HG03196 (cell line): ENCODE data around the gene NFIC.
"Not testable (repeated sequence)": the region's sequence is repeated elsewhere in the genome, so short reads cannot be mapped to it uniquely, and the experiment has no call there.

ENCODE experiments used
- ATAC-seq: cut with Tn5 transposase; IDR thresholded peaks from one replicate; pipeline ENCODE4 v1.9.1; 2021; ENCODE audit not compliant: unreplicated experiment

Gene NFIC

GRCh38 chr19:3415695-3416094 is 49.3 kb downstream of the NFIC start:
- no peak for ATAC-seq

GRCh38 chr19:3420244-3420755 is 53.9 kb downstream of the NFIC start:
- no peak for ATAC-seq

- ATAC-seq = no peak
Measured at GRCh38 chr19:3420909-3421619, 54.7 kb downstream of the NFIC start.

- ATAC-seq = not testable (repeated sequence)
Measured at GRCh38 chr19:3421656-3422055, 55.3 kb downstream of the NFIC start.

- ATAC-seq = no peak
Measured at GRCh38 chr19:3423183-3423829, 56.9 kb downstream of the NFIC start.

GRCh38 chr19:3426433-3426832 is 60.0 kb downstream of the NFIC start:
- ATAC-seq = no peak

GRCh38 chr19:3430366-3430680 is 63.9 kb downstream of the NFIC start:
- ATAC-seq = not testable (repeated sequence)

GRCh38 chr19:3431760-3432397 is 65.5 kb downstream of the NFIC start:
- ATAC-seq = no peak

- ATAC-seq = no peak
Measured at GRCh38 chr19:3433313-3433712, 66.9 kb downstream of the NFIC start.

GRCh38 chr19:3433805-3434540 is 67.6 kb downstream of the NFIC start:
- ATAC-seq = no peak

GRCh38 chr19:3434630-3435553 is 68.5 kb downstream of the NFIC start:
- ATAC-seq = peak; percentile 87

- ATAC-seq = no peak
Measured at GRCh38 chr19:3440082-3440481, 73.7 kb downstream of the NFIC start.

GRCh38 chr19:3441089-3441985 is 75.0 kb downstream of the NFIC start:
- ATAC-seq = no peak

- ATAC-seq = no peak
Measured at GRCh38 chr19:3441986-3442329, 75.6 kb downstream of the NFIC start.

- no peak for ATAC-seq
Measured at GRCh38 chr19:3442487-3443071, 76.2 kb downstream of the NFIC start.

GRCh38 chr19:3443840-3444694 is 77.7 kb downstream of the NFIC start:
- no peak for ATAC-seq

- ATAC-seq = no peak
Measured at GRCh38 chr19:3444695-3445234, 78.4 kb downstream of the NFIC start.

- ATAC-seq = not testable (repeated sequence)
Measured at GRCh38 chr19:3446657-3447056, 80.3 kb downstream of the NFIC start.
